HepG2 (cell line): ENCODE measurements around the gene IFNLR1. TPM values are rescaled to one million over a fixed set of nuclear protein-coding genes. Genes with fewer than 3 reads are reported as not detected.

Experiments
- CBX5 ChIP-seq: sonication (generic); formaldehyde crosslinking; IDR thresholded peaks from 2 replicates; pipeline ENCODE4 v1.4.0; 2020; ENCODE audit warnings: missing genetic modification reagents, borderline replicate concordance
- DZIP1 ChIP-seq: sonication (generic); formaldehyde crosslinking; IDR thresholded peaks from 2 replicates; pipeline ENCODE4 v1.5.0; 2020; ENCODE audit warnings: mild to moderate bottlenecking, missing genetic modification reagents
- IRX3 ChIP-seq: sonication (generic); formaldehyde crosslinking; IDR thresholded peaks from 2 replicates; pipeline ENCODE4 v1.8.1; 2023; ENCODE audit warnings: mild to moderate bottlenecking, low read depth, missing genetic modification reagents, borderline replicate concordance
- KLF15 ChIP-seq: sonication (generic); formaldehyde crosslinking; IDR thresholded peaks from 2 replicates; pipeline ENCODE4 v1.8.1; 2023; ENCODE audit warnings: borderline replicate concordance, mild to moderate bottlenecking, inconsistent platforms, missing genetic modification reagents, mixed read lengths
- PATZ1 ChIP-seq: sonication (generic); formaldehyde crosslinking; IDR thresholded peaks from 2 replicates; pipeline ENCODE4 v1.4.0; 2020; ENCODE audit warnings: missing genetic modification reagents
- PBX3 ChIP-seq: sonication (generic); formaldehyde crosslinking; IDR thresholded peaks from 2 replicates; pipeline ENCODE4 v1.8.1; 2023; ENCODE audit warnings: missing genetic modification reagents, inconsistent platforms, borderline replicate concordance
- PHF21A ChIP-seq: sonication (generic); formaldehyde crosslinking; IDR thresholded peaks from 2 replicates; pipeline ENCODE4 v1.5.0; 2020; ENCODE audit warnings: mild to moderate bottlenecking, missing genetic modification reagents
- PHF8 ChIP-seq: sonication (generic); formaldehyde crosslinking; IDR thresholded peaks from 2 replicates; pipeline ENCODE4 v1.5.0; 2020; ENCODE audit warnings: missing genetic modification reagents
- SRSF4 ChIP-seq: fragments of 200-400 bp; formaldehyde crosslinking; IDR thresholded peaks from one replicate; pipeline ENCODE4 v1.6.1; 2018; ENCODE audit warnings: mild to moderate bottlenecking, low read depth, low read length, moderate library complexity; ENCODE audit not compliant: poor library complexity, severe bottlenecking
- TGIF2 ChIP-seq: IDR thresholded peaks from 2 replicates; pipeline ENCODE4 v1.6.1; 2016; ENCODE audit warnings: control low read depth, missing compliant biosample characterization
- ZMYM4 ChIP-seq: sonication (generic); formaldehyde crosslinking; IDR thresholded peaks from 2 replicates; pipeline ENCODE4 v1.8.1; 2023; ENCODE audit warnings: mild to moderate bottlenecking, missing genetic modification reagents
- ZNF17 ChIP-seq: sonication (generic); formaldehyde crosslinking; IDR thresholded peaks from 2 replicates; pipeline ENCODE4 v1.5.0; 2020; ENCODE audit warnings: mild to moderate bottlenecking, missing genetic modification reagents
- ZNF232 ChIP-seq: sonication (generic); formaldehyde crosslinking; IDR thresholded peaks from 2 replicates; pipeline ENCODE4 v1.4.0; 2020; ENCODE audit warnings: missing genetic modification reagents, borderline replicate concordance
- ZNF430 ChIP-seq: sonication (generic); formaldehyde crosslinking; IDR thresholded peaks from 2 replicates; pipeline ENCODE4 v1.9.0; 2021; ENCODE audit warnings: mild to moderate bottlenecking, missing genetic modification reagents
- ZNF563 ChIP-seq: sonication (generic); formaldehyde crosslinking; IDR thresholded peaks from 2 replicates; pipeline ENCODE4 v1.8.0; 2022; ENCODE audit warnings: mild to moderate bottlenecking, moderate library complexity, missing genetic modification reagents
- ZNF747 ChIP-seq: sonication (generic); formaldehyde crosslinking; IDR thresholded peaks from 2 replicates; pipeline ENCODE4 v1.8.1; 2023; ENCODE audit warnings: missing genetic modification reagents, mild to moderate bottlenecking, borderline replicate concordance
- ZNF775 ChIP-seq: sonication (generic); formaldehyde crosslinking; IDR thresholded peaks from 2 replicates; pipeline ENCODE4 v1.4.0; 2020; ENCODE audit warnings: missing genetic modification reagents, mild to moderate bottlenecking, moderate library complexity, borderline replicate concordance
- ZNF788 ChIP-seq: sonication (generic); formaldehyde crosslinking; IDR thresholded peaks from 2 replicates; pipeline ENCODE4 v1.5.0; 2020; ENCODE audit warnings: mild to moderate bottlenecking, missing genetic modification reagents, borderline replicate concordance
- polyA plus RNA-seq, 8 experiments: library from polyadenylated mRNA; depleted of rRNA in 3 of 8; stranded (reverse) in 7 of 8; unstranded in 1 of 8; fragments of >200 nt; fragmentation: Illumina TruSeq in 4 of 8; extraction: Trizol in 4 of 8; gene quantifications; 2 replicates each; pipeline versions ENCODE4 v1.2.1 to v1.2.3, GENCODE V29; 2011 to 2016; ENCODE audit warnings: low read depth in 4 of 8, missing spikeins in 1 of 8, mixed read lengths in 1 of 8; ENCODE audit not compliant: insufficient read depth in 1 of 8
- total RNA-seq, 5 experiments: library from RNA; depleted of rRNA; stranded (reverse); fragments of >200 nt; fragmentation: Illumina TruSeq; extraction: Trizol; gene quantifications; 2 replicates each; pipeline ENCODE4 v1.2.3, GENCODE V29; 2016; ENCODE audit warnings: low read depth in 1 of 5
- TF ChIP-seq, protein P1 (sequence below): sonication (generic); formaldehyde crosslinking; IDR thresholded peaks from 2 replicates; pipeline ENCODE4 v1.8.0; 2022; ENCODE audit warnings: mild to moderate bottlenecking, missing genetic modification reagents, borderline replicate concordance
- TF ChIP-seq, protein P2 (sequence below): sonication (generic); IDR thresholded peaks from 2 replicates; pipeline ENCODE4 v1.6.1; 2016; ENCODE audit warnings: low read depth, borderline replicate concordance

The IFNLR1 gene
- total and polyA plus RNA-seq, 2 of the 13 experiments (the other 11 are each of a cell fraction or from before 2014, with no cell fraction given), result 3.8 to 8.5 TPM

DNA sequence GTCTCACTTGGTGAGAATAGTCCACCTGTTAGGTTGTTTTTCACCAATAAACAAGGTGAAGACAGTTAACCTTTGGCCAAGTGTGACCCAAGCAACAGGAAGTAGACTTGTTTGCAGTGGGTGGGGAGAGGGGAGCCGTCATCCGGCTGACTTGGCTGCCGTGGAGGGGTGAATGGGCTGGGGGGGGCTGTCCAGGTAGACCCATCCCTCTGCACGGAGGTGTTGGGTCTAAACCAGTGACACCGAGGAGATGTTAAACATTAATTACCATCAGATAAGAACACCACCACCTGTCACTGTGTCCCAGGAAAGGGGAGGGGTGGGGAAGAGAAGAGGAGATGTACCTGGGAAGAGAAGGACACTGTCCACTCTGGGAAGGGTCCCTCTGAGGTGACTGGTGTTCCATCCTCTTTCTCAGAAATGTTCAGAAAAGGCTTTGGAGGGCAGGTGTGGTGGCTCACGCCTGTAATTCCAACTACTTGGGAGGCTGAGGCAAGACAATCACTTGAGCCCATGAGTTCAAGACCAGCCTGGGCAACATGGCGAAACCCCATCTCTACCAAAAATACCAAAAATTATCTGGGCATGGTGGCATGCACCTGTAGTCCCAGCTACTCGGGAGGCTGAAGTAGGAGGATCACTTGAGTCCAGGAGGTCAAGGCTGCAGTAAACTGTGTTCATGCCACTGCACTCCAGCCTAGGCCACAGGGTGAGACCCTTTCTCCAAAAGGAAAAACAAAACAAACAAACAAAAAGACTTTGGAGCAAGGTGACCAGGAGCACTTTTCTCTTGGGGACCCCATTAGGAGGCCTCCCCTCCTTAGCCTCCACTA is 68.5 kb downstream of the IFNLR1 start (continued):
- TF ChIP-seq PATZ1 (CRISPR knock-in tag) (peak; percentile 97), ZNF232 (no peak), ZNF563 (CRISPR knock-in tag) (no peak), ZNF17 (CRISPR knock-in tag) (no peak), ZNF788 (peak; percentile 68; the same call in 1 of the 2 replicates), PBX3 (CRISPR knock-in tag) (no peak), ZNF775 (CRISPR knock-in tag) (no peak), SRSF4 (no peak), KLF15 (CRISPR knock-in tag) (no peak), DZIP1 (CRISPR knock-in tag) (no peak), PHF21A (peak; percentile 75; the same call in 1 of the 2 replicates), TGIF2 (CRISPR knock-in tag) (peak; percentile 74), IRX3 (CRISPR knock-in tag) (no peak), PHF8 (CRISPR knock-in tag) (no peak), ZNF430 (CRISPR knock-in tag) (no peak), CBX5 (CRISPR knock-in tag) (0 out of 2 replicates have a peak, but pooled peaks have one; percentile 20), ZNF747 (CRISPR knock-in tag) (peak; percentile 76; the same call in 1 of the 2 replicates), ZMYM4 (CRISPR knock-in tag) (peak; percentile 21; the same call in 1 of the 2 replicates)
- TF ChIP-seq, protein P1, sequence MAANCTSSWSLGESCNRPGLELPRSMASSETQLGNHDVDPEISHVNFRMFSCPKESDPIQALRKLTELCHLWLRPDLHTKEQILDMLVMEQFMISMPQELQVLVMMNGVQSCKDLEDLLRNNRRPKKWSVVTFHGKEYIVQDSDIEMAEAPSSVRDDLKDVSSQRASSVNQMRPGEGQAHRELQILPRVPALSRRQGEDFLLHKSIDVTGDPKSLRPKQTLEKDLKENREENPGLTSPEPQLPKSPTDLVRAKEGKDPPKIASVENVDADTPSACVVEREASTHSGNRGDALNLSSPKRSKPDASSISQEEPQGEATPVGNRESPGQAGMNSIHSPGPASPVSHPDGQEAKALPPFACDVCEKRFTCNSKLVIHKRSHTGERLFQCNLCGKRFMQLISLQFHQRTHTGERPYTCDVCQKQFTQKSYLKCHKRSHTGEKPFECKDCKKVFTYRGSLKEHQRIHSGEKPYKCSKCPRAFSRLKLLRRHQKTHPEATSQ (CRISPR knock-in tag), result no peak
- TF ChIP-seq, protein P2, sequence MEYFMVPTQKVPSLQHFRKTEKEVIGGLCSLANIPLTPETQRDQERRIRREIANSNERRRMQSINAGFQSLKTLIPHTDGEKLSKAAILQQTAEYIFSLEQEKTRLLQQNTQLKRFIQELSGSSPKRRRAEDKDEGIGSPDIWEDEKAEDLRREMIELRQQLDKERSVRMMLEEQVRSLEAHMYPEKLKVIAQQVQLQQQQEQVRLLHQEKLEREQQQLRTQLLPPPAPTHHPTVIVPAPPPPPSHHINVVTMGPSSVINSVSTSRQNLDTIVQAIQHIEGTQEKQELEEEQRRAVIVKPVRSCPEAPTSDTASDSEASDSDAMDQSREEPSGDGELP, result peak; percentile 68
